Measurements from ENCODE around the gene AACS.
"Not testable (repeated sequence)": the region's sequence is repeated elsewhere in the genome, so short reads cannot be mapped to it uniquely, and the experiment has no call there.

The AACS gene

GRCh38 chr12:125121106-125121505, 55.9 kb downstream of the AACS start:
- DNase-seq (ENCODE audit: low spot score) (no peak), FAIRE-seq (no peak)

GRCh38 chr12:125122668-125123067, 57.4 kb downstream of the AACS start:
- FAIRE-seq (no peak), DNase-seq (ENCODE audit: low spot score) (no peak)

DNA sequence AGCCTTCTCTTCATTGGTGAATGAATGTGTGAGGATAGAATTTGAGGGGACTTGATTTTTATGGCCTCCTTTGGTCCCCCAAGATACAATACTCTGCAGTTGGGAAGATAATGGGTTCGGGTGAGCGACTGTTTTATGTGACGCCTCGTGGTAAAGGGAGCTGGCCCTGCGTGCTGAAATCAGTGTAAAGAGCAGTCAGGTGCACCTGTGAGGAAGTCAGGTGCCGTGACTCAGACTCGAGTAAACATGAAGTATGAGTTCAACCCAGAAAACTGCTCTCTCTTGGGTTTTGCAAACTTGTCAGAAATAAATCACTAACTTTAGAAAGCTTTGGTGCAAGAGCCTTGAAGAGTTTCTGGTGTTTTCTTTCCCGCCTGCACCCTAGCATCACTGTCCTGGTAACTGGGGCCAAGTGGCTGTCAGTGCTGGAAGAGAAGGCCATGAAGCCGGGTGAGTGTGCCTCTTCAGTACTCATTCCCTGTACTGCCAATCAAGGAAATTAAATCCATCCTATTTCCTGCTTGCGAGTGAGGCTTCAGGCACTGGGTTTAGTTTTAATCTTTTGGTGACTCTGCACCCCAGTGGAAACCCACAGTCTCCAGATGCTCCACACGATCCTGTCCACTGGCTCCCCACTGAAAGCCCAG, 59.2 kb downstream of the AACS start:
- FAIRE-seq (no peak), DNase-seq (ENCODE audit: low spot score) (no peak)

GRCh38 chr12:125125271-125125670, 60.0 kb downstream of the AACS start:
- no peak for DNase-seq (ENCODE audit: low spot score)

GRCh38 chr12:125128439-125129178, 63.4 kb downstream of the AACS start:
- DNase-seq (ENCODE audit: low spot score) (no peak), FAIRE-seq (no peak)

More at GRCh38 chr12:125125271-125125670, 60.0 kb downstream of the AACS start:
- no peak for FAIRE-seq

GRCh38 chr12:125129179-125129571, 63.9 kb downstream of the AACS start:
- FAIRE-seq, result no peak
- no peak for DNase-seq (ENCODE audit: low spot score)

GRCh38 chr12:125129591-125130255, 64.5 kb downstream of the AACS start:
- FAIRE-seq (no peak), DNase-seq (ENCODE audit: low spot score) (no peak)

GRCh38 chr12:125131958-125132357, 66.7 kb downstream of the AACS start:
- no peak for FAIRE-seq
- no peak for DNase-seq (ENCODE audit: low spot score)

DNA sequence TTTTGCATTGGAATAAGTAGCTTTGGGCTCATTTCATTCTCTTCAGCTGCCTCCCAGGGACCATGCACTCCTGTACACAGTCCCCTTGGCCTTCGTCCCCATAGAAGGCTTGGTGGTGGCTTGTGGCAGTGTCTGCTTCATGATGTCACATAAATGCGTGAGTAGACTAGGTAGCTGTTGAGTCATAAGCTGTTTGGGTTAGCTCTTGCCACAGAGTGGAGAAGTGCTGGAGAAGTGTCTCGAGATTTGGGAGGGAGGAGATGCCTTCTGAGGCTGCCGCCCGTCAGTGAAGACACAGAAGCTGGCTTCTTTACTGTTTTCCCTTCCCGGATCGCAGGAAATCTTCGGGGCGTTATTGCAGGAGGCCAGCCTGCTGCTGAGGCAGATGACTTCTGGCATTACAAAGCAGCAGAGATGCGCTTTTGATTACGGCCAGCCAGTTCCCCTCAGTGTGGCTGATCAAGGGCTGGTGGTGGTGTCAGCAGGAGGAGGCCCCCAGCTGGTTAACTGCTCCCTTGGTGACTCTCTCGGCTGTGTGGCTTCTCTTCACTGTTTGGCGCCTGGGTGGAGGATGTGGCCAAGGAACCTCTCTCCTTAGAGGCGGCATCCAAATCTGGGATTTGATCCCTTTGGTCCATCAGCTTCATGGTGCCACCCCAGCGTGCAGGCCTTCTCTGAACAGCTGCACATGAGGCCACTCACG, 67.6 kb downstream of the AACS start:
- no peak for FAIRE-seq

DNA sequence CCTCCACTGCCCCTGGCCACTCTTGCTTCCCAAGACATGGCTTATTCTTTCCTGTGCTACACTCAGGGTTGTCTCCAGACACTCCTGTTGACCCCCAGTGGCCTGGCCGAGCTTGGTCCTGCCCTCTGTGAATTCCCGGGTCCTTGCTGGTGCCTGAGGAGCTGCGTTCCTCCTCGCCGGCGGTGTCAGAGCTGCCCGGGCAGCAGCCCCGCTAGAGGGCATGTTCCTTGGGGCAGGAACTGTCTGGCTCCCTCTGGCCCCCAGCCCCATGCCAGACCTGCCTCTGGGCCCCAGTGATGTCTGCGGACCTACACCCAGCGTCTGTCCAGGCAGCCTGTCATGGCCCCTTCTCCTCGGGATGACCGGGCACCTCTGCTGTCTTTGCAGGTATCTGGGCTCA, 68.4 kb downstream of the AACS start:
- FAIRE-seq (no peak), DNase-seq (ENCODE audit: low spot score) (no peak)

More for the DNA sequence above, 67.6 kb downstream of the AACS start:
- DNase-seq (ENCODE audit: low spot score), result no peak

GRCh38 chr12:125134576-125134975, 69.3 kb downstream of the AACS start:
- FAIRE-seq (no peak), DNase-seq (ENCODE audit: low spot score) (no peak)

GRCh38 chr12:125135906-125136305, 70.7 kb downstream of the AACS start:
- no peak for FAIRE-seq

GRCh38 chr12:125136702-125137101, 71.5 kb downstream of the AACS start:
- no peak for DNase-seq (ENCODE audit: low spot score)
- no peak for FAIRE-seq

More at GRCh38 chr12:125135906-125136305, 70.7 kb downstream of the AACS start:
- no peak for DNase-seq (ENCODE audit: low spot score)

- FAIRE-seq (no peak), DNase-seq (ENCODE audit: low spot score) (no peak)
Observed at GRCh38 chr12:125137766-125138344, 72.6 kb downstream of the AACS start.

- FAIRE-seq (peak; percentile 71), DNase-seq (ENCODE audit: low spot score) (peak; percentile 67)
Observed at GRCh38 chr12:125140279-125141209, 75.3 kb downstream of the AACS start.

DNA sequence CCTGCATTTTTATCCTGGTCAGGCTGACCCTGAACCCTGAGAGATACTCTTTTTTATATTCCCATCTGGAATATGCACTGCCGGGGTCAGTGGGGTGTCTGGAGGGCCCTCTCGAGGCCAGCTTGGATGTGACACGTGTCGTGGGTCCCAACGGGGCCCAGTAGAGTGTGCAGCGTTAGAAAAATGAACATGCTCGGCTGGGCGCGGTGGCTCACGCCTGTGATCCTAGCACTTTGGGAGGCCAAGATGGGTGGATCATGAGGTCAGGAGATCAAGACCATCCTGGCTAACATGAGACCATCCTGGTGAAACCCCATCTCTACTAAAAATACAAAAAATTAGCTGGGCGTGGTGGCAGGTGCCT, 76.0 kb downstream of the AACS start:
- not testable (repeated sequence) for DNase-seq (ENCODE audit: low spot score); FAIRE-seq

DNA sequence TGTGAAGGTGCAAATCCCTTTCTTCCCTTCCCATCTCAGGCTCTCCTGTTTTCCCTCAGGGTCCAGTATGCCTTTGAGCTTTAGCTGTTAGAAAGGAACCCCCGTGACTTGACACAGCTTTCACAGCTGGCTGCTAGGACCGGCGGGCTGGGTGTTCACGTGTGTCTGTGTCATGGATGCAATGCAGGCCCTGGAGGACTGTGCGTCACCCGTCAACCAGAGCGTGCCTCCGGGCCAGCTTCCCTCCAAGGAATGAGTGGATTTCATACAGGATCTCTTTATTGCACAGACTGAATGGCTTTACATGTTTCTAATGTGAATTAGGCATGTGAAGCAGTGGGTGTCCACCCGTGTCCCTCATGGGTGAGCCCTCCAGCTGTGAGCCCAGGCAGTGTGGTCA, 77.4 kb downstream of the AACS start:
- no peak for DNase-seq (ENCODE audit: low spot score)
- FAIRE-seq, result no peak

- FAIRE-seq (no peak), DNase-seq (ENCODE audit: low spot score) (no peak)
Observed at GRCh38 chr12:125143491-125143890, 78.3 kb downstream of the AACS start.

GRCh38 chr12:125145196-125145595, 80.0 kb downstream of the AACS start:
- DNase-seq (ENCODE audit: low spot score) (no peak), FAIRE-seq (no peak)

GRCh38 chr12:125148316-125148715, 83.1 kb downstream of the AACS start:
- DNase-seq (ENCODE audit: low spot score) (no peak), FAIRE-seq (no peak)

All from RCC 7860 (cell line).